ENCODE results near the gene ZNF697. TPM values are rescaled to one million over a fixed set of nuclear protein-coding genes. Genes with fewer than 3 reads are reported as not detected.
"Not testable (repeated sequence)": the region's sequence is repeated elsewhere in the genome, so short reads cannot be mapped to it uniquely, and the experiment has no call there.

ZNF697 gene
- 1 to 10 TPM; 7.5 to 8.5 (median 8.1) TPM for total RNA-seq (2021; fragmentation: NEBNext Ultra II Directional; extraction: Animal tissue kit (Norgen Biotek cat#: 25700))
- long read RNA-seq, partial matches to known transcripts: 0 of 3 reads
- long read RNA-seq, other reads (novel, unspliced or antisense): 3 of 3 reads

DNA sequence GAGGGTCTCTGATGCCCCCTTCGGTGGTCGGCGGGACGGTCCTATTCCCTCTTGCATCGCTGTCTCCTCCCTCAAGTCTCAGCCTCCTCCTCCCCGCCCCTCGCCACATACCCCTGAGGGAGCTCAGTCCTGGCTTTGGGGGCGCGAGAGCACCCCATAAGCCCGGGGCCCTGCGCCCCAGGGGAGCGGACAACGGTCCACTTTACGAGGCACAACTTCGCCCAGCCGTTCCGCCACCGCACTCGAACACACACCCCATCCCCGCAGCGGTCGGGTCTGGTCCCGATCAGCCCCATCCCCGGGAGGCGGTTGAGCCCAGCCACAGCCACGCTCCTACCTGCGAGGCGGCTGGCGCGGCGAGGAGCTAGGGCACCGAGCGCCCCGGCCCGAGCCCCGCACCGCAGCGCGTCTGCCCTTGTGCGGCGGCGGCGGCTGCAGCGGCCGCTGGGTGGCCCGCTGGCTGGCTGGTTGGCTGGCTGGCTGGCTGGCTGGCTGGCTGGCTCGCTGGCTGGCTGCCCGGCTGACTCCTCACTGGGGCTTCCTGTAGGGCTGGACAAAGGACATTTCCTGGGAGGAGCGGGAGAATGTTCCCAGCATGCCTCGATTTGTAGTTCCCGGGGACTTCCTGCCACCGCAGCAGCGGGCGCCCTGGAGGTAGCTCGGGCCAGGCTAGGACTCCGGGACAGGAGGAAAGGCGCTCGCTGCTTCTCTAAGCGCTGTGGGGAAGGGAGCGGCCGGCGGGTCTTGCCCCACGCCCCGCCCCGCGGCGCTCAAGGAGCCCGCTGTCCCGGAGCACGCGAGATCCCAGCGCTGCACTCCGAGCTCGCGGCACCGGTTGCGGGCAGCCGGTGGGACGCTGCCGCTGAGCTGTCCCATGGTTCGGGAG, at the start of gene ZNF697:
Gene ZNF697 (minus strand): TSS at position 533 of the 886 bp plus-strand sequence. CDS start 22,166 bp downstream, outside the sequence.
- peaks cover 75% of the 10 kb centered on the region for H3K4me1 Mint-ChIP-seq (ENCODE audit: low read depth)

DNA sequence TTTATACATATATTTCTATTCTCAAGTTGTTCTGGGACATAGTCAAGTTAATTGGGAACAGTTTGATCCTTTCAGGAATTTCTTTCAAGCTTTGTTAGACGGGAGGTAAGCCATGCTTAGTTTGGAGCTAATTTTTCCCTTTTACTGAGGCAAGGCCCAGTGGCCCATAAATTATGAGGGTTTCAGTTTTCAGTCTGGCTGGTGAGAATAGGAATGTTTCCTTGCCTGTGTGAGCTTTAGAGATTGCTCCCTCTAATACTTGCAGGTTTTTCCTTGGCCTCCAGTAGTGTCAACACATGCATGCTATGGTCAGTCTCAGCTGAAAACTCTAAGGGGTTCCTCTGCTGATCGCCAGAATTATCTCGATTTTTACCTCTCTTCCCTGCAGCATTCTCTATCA, 49.5 kb upstream of the ZNF697 start:
- no peak overlapping the region for H3K4me3 Mint-ChIP-seq
- peaks cover 29% of the 10 kb centered on the region for H3K27me3 Mint-ChIP-seq (ENCODE audit: insufficient read depth)
- no peak overlapping the region for H3K27ac Mint-ChIP-seq
- TF ChIP-seq CTCF (IDR thresholded peaks at IDR 0.05): no peak
- H3K36me3 Mint-ChIP-seq (ENCODE audit: low read depth): peaks cover 11% of the 10 kb centered on the region
- H3K4me1 Mint-ChIP-seq (ENCODE audit: low read depth): peaks cover 7% of the 10 kb centered on the region
- no peak for DNase-seq
- peaks cover 21% of the 10 kb centered on the region for H3K9me3 Mint-ChIP-seq

More for the DNA sequence above, at the start of gene ZNF697:
- no peaks in the 10 kb centered on the region for H3K9me3 Mint-ChIP-seq
- peak; percentile 59 for TF ChIP-seq CTCF (IDR thresholded peaks at IDR 0.05)
- peak within 1 kb of the TSS; percentile 93 for H3K27ac Mint-ChIP-seq
- H3K4me3 Mint-ChIP-seq: peak within 1 kb of the TSS; percentile 98
- peaks cover 4% of the 10 kb centered on the region; the same call in 1 of the 2 replicates for H3K36me3 Mint-ChIP-seq (ENCODE audit: low read depth)
- no peaks in the 10 kb centered on the region; the same call in 1 of the 2 replicates for H3K27me3 Mint-ChIP-seq (ENCODE audit: insufficient read depth)
- peak; percentile 99 for DNase-seq

- H3K27ac Mint-ChIP-seq; H3K4me1 Mint-ChIP-seq (ENCODE audit: low read depth); H3K4me3 Mint-ChIP-seq; DNase-seq: not testable (repeated sequence)
- Mint-ChIP-seq H3K27me3 (ENCODE audit: insufficient read depth) (peaks cover 29% of the 10 kb centered on the region), H3K9me3 (peaks cover 14% of the 10 kb centered on the region), H3K36me3 (ENCODE audit: low read depth) (peaks cover 11% of the 10 kb centered on the region)
These were observed 48.8 kb upstream of the ZNF697 start for GRCh38 chr1:119696863-119697262.

- H3K27ac Mint-ChIP-seq: no peak overlapping the region
- no peak overlapping the region for H3K4me3 Mint-ChIP-seq
- no peak for DNase-seq
- no peaks in the 10 kb centered on the region for H3K9me3 Mint-ChIP-seq
- peaks cover 6% of the 10 kb centered on the region; the same call in 1 of the 2 replicates for H3K4me1 Mint-ChIP-seq (ENCODE audit: low read depth)
- H3K36me3 Mint-ChIP-seq (ENCODE audit: low read depth): no peaks in the 10 kb centered on the region
- no peak for TF ChIP-seq CTCF (IDR thresholded peaks at IDR 0.05)
- peaks cover 11% of the 10 kb centered on the region for H3K27me3 Mint-ChIP-seq (ENCODE audit: insufficient read depth)
These were observed 41.4 kb upstream of the ZNF697 start for GRCh38 chr1:119689511-119689910.

DNA sequence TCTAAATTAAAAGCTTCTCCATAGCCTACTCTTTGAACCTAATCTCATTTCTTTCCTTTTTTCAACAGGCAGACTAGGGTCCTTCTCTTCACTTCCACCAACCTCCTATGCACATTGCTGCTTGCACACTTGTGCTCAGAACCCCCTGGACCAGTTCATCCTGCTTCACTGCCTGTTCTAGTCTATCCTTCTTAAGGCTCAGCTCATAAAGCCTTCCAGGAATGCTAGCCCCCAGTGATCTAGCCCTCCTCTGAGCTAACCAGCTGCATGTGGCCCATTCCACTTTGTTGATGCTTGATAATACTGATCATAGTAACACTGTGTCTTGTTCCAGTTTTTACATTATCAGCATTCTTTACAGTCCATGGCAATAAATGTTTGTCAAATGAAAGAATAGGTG, 40.7 kb upstream of the ZNF697 start:
- Mint-ChIP-seq H3K27ac (no peak overlapping the region), H3K4me3 (no peak overlapping the region), H3K27me3 (ENCODE audit: insufficient read depth) (peaks cover 13% of the 10 kb centered on the region), H3K9me3 (no peaks in the 10 kb centered on the region), H3K4me1 (ENCODE audit: low read depth) (peaks cover 6% of the 10 kb centered on the region; the same call in 1 of the 2 replicates), H3K36me3 (ENCODE audit: low read depth) (no peaks in the 10 kb centered on the region)
- DNase-seq: no peak
- TF ChIP-seq CTCF (IDR thresholded peaks at IDR 0.05): no peak

All from HFFc6 (cell line).